PC-9 (cell line): ENCODE results near the gene IRAK2. TPM values are rescaled to one million over a fixed set of nuclear protein-coding genes. Genes with fewer than 3 reads are reported as not detected.
"Not testable (repeated sequence)": the region's sequence is repeated elsewhere in the genome, so short reads cannot be mapped to it uniquely, and the experiment has no call there.

Source experiments
- BruUV-seq: library from RNA; stranded (reverse); fragments of 400-500 nt; replicated peaks from 2 replicates; lab custom pipeline; 2021; lab: Mats Ljungman, UMichigan
- CTCF ChIA-PET: fragments of 300-600 bp; sonication (Branson Sonifier 250); formaldehyde crosslinking; loops from one replicate; lab custom pipeline; 2022; ENCODE audit warnings: antibody characterized with exemption; lab: Charles Lee
- POLR2A ChIA-PET: fragments of 300-600 bp; sonication (Branson Sonifier 250); formaldehyde crosslinking; loops from one replicate; lab custom pipeline; 2022; ENCODE audit warnings: antibody characterized with exemption; ENCODE audit not compliant: unreplicated experiment; lab: Charles Lee
- DNase-seq, 2 experiments: peaks; one replicate each; pipeline versions ENCODE4 v3.0.0 to v3.0.0-alpha.2; 2015 to 2022; ENCODE audit warnings: mixed read lengths in 1 of 2
- H2AFZ ChIP-seq: fragments of 200-600 bp; sonication (generic); 2 replicates; pipeline ENCODE4 v1.8.1; 2017; ENCODE audit warnings: antibody characterized with exemption
- H3F3A ChIP-seq: fragments of 200-600 bp; sonication (generic); 2 replicates; pipeline ENCODE4 v1.8.1; 2017; ENCODE audit warnings: antibody characterized with exemption, mild to moderate bottlenecking, low read depth; ENCODE audit not compliant: insufficient read depth
- H3K27ac ChIP-seq: fragments of 200-600 bp; sonication (generic); 2 replicates; pipeline ENCODE4 v1.6.1; 2016; ENCODE audit warnings: mixed run types
- H3K27me3 ChIP-seq: fragments of 200-600 bp; sonication (generic); 2 replicates; pipeline ENCODE4 v1.6.1; 2016; ENCODE audit warnings: low read depth, mixed run types; ENCODE audit not compliant: insufficient read depth
- H3K36me3 ChIP-seq: fragments of 200-600 bp; sonication (generic); 2 replicates; pipeline ENCODE4 v1.6.1; 2016; ENCODE audit warnings: low read depth, mixed run types
- H3K4me1 ChIP-seq: fragments of 200-600 bp; sonication (generic); replicated peaks from 2 replicates; pipeline ENCODE4 v1.6.1; 2016; ENCODE audit warnings: mixed run types; ENCODE audit not compliant: insufficient read depth
- H3K4me2 ChIP-seq: fragments of 200-600 bp; sonication (generic); 2 replicates; pipeline ENCODE4 v1.6.1; 2017; ENCODE audit warnings: mixed run types
- H3K4me3 ChIP-seq: fragments of 200-600 bp; sonication (generic); 2 replicates; pipeline ENCODE4 v1.6.1; 2016; ENCODE audit warnings: mixed run types
- H3K79me2 ChIP-seq: fragments of 200-600 bp; sonication (generic); 2 replicates; pipeline ENCODE4 v1.6.1; 2017; ENCODE audit warnings: low read depth, mixed run types
- H3K9me2 ChIP-seq: fragments of 200-600 bp; sonication (generic); 2 replicates; pipeline ENCODE4 v1.8.1; 2017; ENCODE audit warnings: mild to moderate bottlenecking; ENCODE audit not compliant: insufficient read depth
- H3K9me3 ChIP-seq: fragments of 200-600 bp; sonication (generic); 2 replicates; pipeline ENCODE4 v1.8.1; 2016; ENCODE audit warnings: low read depth; ENCODE audit not compliant: insufficient read depth
- H4K20me1 ChIP-seq: fragments of 200-600 bp; sonication (generic); 2 replicates; pipeline ENCODE4 v1.8.1; 2017; ENCODE audit not compliant: insufficient read depth
- CTCF ChIP-seq: fragments of 200-600 bp; sonication (generic); conservative IDR thresholded peaks from 2 replicates; pipeline ENCODE4 v1.6.1; 2017; ENCODE audit warnings: mixed run types, antibody characterized with exemption, mild to moderate bottlenecking, moderate library complexity
- EZH2 ChIP-seq: fragments of 200-600 bp; sonication (generic); IDR thresholded peaks from 2 replicates; pipeline ENCODE4 v1.8.0; 2017; ENCODE audit warnings: antibody characterized with exemption, low read depth
- intact Hi-C: fragments of 100-400 bp; cut with micrococcal nuclease; formaldehyde crosslinking; loops from one replicate; pipeline ENCODE4 v1.10.0; 2022; ENCODE audit not compliant: unreplicated experiment
- total RNA-seq: library from RNA; stranded (reverse); gene quantifications from 2 replicates; pipeline ENCODE4 v1.2.3, GENCODE V29; 2021

The IRAK2 gene
- total RNA-seq, 1 experiment from 2014 or later = 2.7 TPM

GRCh38 chr3:10268930-10269329 lies 104.2 kb downstream of the IRAK2 start:
- H3K9me3 ChIP-seq = no peaks in the 10 kb centered on the region
- no peak overlapping the region for H2AFZ ChIP-seq
- no peak for DNase-seq
- BruUV-seq = no TSS peak
- no peak overlapping the region for H3K4me2 ChIP-seq
- peaks cover 47% of the 10 kb centered on the region for H3K79me2 ChIP-seq
- no peak overlapping the region for H3K27ac ChIP-seq
- H3K27me3 ChIP-seq = no peaks in the 10 kb centered on the region
- ChIA-PET POLR2A (no interaction called here), CTCF (no interaction called here)
- intact Hi-C loops = no loop called here
- no peak overlapping the region for H3K4me3 ChIP-seq
- H3F3A ChIP-seq = 0 out of 2 replicates have a peak, but pooled peaks cover 3% of the 10 kb centered on the region
- H3K9me2 ChIP-seq = no peaks in the 10 kb centered on the region
- H4K20me1 ChIP-seq = peaks cover 32% of the 10 kb centered on the region
- peaks cover 37% of the 10 kb centered on the region for H3K36me3 ChIP-seq
- TF ChIP-seq EZH2 (no peak), CTCF (no peak)
- no peaks in the 10 kb centered on the region for H3K4me1 ChIP-seq

- BruUV-seq = no TSS peak
- peaks cover 46% of the 10 kb centered on the region for H3K79me2 ChIP-seq
- peaks cover 28% of the 10 kb centered on the region for H4K20me1 ChIP-seq
- intact Hi-C loops = no loop called here
- H3K9me3 ChIP-seq = no peaks in the 10 kb centered on the region
- CTCF ChIA-PET = no interaction called here
- H3K27ac ChIP-seq = no peak overlapping the region
- H3K9me2 ChIP-seq = no peaks in the 10 kb centered on the region
- no peaks in the 10 kb centered on the region for H3K4me1 ChIP-seq
- H3K4me3 ChIP-seq = no peak overlapping the region
- POLR2A ChIA-PET = no interaction called here
- H2AFZ ChIP-seq = no peak overlapping the region
- 0 out of 2 replicates have a peak, but pooled peaks cover 3% of the 10 kb centered on the region for H3F3A ChIP-seq
- no peaks in the 10 kb centered on the region for H3K27me3 ChIP-seq
- peaks cover 37% of the 10 kb centered on the region for H3K36me3 ChIP-seq
- DNase-seq = no peak
- H3K4me2 ChIP-seq = no peak overlapping the region
- TF ChIP-seq CTCF = no peak
- no peak for TF ChIP-seq EZH2
These were observed 104.7 kb downstream of the IRAK2 start for GRCh38 chr3:10269443-10269842.

DNA sequence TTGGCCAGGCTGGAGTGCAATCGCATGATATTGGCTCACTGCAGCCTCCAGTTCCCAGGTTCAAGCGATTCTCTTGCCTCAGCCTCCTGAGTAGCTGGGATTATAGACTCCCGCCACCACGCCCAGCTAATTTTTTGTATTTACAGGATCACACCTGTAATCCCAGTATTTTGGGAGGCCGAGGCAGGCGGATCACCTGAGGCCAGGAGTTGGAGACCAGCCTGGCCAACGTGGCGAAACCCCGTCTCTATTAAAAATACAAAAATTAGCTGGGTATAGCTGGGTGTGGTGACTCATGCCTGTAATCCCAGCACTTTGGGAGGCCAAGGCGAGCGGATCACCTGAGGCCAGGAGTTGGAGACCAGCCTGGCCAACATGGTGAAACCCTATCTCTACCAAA lies 107.8 kb downstream of the IRAK2 start:
- DNase-seq, H3K27me3 ChIP-seq, CTCF ChIA-PET, H2AFZ ChIP-seq, H3K9me2 ChIP-seq, H3K9me3 ChIP-seq, intact Hi-C loops, H3K27ac ChIP-seq, BruUV-seq, H3K4me2 ChIP-seq, H3K4me3 ChIP-seq, H3F3A ChIP-seq, H3K4me1 ChIP-seq, POLR2A ChIA-PET: not testable (repeated sequence)
- Histone ChIP-seq H3K36me3 (peaks cover 33% of the 10 kb centered on the region), H4K20me1 (peaks cover 40% of the 10 kb centered on the region), H3K79me2 (peaks cover 39% of the 10 kb centered on the region)

DNA sequence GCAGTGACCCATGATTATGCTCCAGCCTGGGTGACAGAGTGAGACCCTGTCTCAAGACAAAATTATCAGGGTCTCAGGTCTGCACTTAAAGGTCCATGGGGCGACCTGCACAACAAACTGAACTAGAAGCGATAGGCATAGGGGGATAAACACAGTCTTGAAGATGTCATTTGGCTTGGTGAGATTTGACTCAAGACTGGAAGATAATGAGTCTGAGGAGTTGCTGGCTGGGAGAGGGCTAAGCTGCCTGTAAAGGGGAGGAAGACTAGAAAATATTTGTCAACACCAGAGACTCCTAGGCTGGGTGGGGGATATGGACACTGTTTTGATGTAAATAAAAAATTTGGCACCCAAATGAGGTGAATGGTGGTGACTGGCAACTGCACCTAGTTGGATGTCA lies 108.3 kb downstream of the IRAK2 start:
- no peak overlapping the region for H3K4me2 ChIP-seq
- no TSS peak for BruUV-seq

More for the DNA sequence above, 108.3 kb downstream of the IRAK2 start:
- no peaks in the 10 kb centered on the region for H3K27me3 ChIP-seq
- TF ChIP-seq CTCF = no peak
- no peak for TF ChIP-seq EZH2
- H3K9me3 ChIP-seq = no peaks in the 10 kb centered on the region
- peaks cover 29% of the 10 kb centered on the region for H3K36me3 ChIP-seq
- H3K27ac ChIP-seq = no peak overlapping the region
- H3F3A ChIP-seq = peaks cover 6% of the 10 kb centered on the region; the same call in 1 of the 2 replicates
- no peaks in the 10 kb centered on the region for H3K9me2 ChIP-seq
- no peak overlapping the region for H3K4me3 ChIP-seq
- peaks cover 39% of the 10 kb centered on the region for H3K79me2 ChIP-seq
- no peak overlapping the region for H2AFZ ChIP-seq
- peaks cover 37% of the 10 kb centered on the region for H4K20me1 ChIP-seq
- ChIA-PET POLR2A (no interaction called here), CTCF (no interaction called here)
- no peaks in the 10 kb centered on the region for H3K4me1 ChIP-seq
- DNase-seq = no peak
- intact Hi-C loops = no loop called here
